IPS DF 19.7 (cell line): ENCODE data around the gene MTG2.

Source experiments
- DNase-seq: peaks from one replicate; pipeline ENCODE4 v3.0.0-alpha.2; 2013; ENCODE audit warnings: low read depth, low spot score

The MTG2 gene

DNA sequence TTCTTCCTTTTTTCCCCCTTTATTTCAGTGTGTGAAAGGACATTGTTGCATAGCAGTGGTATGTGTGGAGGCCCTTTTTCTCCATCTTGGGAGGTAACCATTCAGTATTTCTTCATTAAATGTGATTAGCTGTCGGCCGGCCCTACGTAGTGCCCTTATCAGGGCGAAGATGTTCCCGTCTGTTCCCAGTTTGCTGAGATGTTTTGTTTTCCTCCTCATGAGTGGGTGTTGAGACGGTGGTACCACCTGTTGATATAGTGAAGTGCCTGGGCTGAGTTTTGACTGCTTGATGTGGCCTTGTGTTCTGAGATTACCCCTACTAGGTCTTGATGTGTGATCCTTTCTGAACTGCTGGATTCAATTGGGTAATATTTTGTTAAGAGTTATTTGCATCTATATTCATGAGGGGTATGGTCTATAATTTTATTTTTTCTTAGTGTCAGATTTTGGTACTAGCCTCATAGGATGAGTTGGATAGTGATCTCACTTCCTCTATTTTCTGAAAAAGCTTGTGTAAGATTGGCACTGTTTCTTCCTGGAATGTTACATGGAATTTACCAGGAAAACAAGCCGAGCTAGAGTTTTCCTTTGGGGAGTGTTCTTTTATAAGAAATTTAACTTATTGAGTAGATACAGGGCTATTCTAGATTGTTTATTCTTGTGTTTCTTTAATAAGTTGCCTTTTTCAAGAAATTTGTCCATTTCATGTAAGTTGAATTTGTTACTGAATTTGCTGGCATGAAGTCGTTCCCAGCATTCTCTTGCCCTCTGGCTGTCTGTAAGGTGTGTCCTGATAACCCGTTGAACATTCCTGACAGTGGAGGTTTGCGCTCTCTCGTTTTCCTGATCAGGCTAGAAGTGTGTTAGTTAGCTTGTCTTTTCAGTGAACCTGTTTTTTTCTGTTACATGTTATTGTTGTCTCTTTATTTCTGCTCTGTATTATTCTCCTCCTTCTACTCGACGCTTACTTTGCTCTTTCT lies 4.3 kb downstream of the MTG2 start:
- DNase-seq, result no peak

DNA sequence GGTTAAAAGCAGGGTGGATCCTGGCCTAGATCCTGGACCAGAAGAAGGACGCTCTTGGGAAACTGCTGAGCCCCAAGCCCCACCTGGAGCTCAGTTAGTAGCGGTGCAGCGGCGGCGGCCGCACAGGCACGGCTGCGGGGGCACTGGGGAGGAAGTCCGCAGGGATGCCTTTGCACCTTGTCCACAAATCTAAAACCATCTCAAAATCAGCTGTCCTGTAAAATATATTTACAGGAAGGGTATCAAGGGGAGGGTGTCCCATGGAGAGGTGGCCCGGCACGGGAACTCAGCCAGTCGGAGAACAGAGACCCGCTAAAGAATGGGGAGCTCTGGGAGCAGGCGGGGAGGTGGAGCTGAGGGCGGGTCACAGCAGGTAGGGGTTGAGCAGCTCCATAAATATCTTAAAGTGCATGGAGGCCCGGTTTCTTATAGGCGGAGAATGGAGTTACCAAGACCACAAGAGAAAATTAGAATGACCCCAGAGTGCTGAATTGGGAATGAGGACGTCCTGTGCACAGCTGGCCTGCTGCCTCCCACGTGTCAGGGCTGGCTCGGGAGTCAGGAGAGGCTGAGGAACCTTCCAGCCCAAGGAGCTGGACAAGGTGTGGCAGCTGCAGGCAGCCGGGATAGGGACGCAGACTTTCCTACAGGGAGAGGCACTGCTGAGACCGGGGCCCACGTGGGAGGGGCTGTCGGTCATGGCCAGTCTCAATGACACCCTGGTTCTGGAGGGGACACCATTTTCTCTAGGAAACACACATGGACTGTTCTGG lies 8.0 kb downstream of the MTG2 start:
- DNase-seq, result no peak

DNA sequence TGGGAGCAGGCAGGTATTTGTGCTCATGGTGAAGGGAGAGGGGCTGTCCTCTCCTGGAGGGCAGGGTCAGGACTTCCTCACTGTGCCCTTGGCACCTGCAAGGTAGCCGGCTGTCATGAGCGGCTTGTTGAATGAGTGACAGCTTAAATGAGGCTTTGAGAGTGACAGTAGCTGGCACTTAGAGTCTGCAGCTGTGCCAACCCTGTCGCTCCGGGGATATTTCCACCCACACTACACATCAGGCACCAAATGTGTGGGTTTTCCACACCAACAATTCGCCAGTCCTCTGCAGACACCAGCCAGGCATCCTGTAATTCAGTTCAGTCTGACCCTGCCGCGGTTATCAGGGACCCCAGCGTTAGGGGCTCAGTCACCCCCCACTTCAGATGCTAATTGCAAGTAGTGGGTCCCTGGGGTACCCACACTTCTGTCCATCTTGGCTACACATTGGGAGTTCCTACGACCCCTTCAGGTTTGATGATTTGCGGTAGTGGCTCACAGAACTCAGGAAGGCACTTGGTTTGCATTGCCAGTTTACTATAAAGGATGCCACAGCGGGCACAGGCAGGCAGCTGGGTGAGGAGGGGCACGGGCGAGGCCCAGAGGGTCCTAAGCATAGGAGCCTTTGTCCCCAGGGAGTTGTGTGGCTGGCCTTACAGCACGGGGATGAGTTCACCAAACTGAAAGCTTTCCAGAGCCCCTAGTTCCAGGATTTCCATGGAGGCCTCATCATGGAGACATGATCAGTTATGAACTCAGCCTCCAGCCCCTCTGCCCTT lies 9.1 kb downstream of the MTG2 start:
- no peak for DNase-seq

DNA sequence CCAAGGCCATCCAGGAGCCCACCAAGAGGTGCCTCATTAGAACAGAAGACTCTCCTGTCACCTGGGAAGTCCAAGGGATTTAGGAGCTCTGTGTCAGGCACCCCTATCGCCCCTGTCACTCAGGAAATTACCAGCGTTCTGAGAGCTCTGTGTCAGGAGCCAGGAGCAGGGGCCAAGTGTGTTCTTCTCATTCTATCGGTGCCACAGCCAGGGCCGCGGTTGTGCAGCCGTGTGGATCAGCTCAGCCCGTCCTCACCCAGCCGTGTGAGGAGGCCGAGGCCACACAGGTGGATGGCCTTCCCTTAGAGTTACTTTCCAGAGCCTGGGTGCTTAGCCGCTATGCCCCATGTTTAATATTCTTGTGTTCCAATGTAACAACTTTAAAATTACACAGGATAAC lies 9.8 kb downstream of the MTG2 start:
- no peak for DNase-seq

DNA sequence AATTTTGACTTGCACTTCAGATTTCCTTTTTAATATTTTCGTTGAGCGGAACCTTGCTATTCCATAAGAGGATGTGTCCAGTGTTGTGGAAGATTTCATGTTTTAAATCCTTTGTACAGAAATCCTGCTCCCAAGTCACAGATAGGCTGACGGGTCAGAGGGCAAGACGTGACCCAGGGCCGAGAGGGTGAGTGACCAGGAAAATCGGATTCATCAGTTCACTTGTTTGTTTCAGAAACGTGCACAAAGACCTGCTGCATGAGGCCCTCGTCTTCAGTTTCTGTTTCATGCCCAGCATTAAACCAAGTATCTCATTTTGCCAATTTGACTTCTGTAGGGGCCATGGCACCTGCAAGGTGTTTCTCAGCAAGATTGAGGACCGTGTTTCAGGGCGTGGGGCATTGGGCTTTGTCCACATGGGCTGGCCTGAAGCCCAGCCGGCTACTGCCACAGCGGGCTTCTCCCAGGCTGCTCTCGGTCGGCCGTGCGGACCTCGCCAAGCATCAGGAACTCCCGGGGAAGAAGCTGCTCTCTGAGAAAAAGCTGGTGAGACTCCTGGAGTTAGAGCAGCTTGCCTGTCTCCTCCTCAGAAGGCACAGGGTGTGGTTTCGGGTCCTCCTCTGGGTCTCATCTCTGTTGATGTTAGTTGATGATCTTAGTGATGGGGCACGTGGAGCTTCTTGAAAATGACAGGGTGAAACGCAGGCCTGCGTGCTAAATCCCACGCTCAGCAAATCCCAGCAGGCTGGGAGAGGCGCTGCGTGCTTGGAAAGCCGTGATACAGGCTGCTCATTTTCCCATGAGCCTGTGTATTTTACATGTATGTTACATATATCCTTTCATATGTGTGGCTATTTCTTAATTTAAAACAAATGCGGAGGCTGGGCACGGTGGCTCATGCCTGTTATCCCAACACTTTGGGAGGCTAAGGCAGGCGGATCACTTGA lies 10.5 kb downstream of the MTG2 start:
- no peak for DNase-seq

DNA sequence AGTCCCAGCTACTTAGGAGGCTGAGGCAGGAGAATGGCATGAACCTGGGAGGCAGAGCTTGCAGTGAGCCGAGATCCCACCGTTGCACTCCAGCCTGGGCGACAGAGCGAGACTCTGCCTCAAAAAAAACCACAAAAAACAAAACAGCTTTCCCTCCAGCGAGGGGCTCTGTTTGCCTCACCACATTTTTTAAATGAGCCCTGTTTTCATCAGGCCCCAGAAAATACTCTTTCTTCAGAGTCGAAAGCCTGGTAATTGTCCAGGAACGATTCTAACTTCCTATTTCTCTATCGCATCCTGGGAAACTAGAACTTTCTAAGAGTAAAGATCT lies 12.2 kb downstream of the MTG2 start:
- no peak for DNase-seq

DNA sequence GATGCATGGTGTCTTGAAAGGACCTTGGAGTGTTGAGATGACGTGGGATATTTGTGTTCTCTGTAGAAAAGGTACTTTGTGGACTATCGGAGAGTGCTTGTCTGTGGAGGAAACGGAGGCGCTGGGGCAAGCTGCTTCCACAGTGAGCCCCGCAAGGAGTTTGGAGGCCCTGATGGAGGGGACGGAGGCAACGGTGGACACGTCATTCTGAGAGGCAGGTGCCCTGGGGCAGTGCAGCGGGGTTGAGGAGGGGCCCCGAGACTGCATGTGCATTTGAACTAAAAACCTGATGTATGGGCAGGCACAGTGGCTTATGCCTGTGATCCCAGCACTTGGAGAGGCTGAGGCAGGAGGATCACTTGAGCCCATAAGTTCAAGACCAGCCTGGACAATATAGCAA lies 12.9 kb downstream of the MTG2 start:
- DNase-seq, result no peak

DNA sequence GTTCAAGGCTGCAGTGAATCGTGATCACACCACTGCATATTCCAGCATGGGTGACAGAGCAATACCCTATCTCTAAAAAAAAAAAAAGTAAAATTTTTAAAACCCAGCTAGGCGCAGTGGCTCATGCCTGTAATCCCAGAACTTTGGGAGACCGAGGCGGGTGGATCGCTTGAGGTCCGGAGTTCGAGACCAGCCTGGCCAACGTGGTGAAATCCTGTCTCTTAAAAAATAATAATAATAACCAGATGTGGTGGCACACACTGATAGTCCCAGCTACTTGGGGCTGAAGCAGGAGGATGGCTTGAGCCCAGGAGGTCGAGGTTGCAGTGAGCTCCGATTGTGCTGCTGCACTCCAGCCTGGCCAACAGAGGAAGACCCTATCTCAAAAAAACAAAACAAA lies 13.5 kb downstream of the MTG2 start:
- DNase-seq, result no peak

DNA sequence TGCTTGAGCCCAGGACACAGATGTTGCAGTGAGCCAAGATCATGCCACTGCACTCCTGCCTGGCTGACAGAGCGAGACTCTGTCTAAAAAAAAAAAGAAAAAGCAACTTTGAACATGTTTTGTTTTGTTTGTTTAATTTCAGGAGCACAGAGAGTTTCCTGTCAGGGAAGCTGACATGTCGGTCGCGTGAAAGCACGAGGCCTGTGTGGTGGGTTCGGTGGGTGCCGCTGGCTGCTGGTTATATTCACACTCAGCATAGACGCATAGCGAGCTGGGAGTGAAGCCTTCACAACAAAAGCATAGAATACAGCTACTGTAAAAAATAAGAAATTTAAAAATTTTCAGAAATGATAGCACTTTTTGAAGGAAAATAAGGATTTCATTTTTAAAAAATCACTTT lies 14.5 kb downstream of the MTG2 start:
- DNase-seq, result no peak

DNA sequence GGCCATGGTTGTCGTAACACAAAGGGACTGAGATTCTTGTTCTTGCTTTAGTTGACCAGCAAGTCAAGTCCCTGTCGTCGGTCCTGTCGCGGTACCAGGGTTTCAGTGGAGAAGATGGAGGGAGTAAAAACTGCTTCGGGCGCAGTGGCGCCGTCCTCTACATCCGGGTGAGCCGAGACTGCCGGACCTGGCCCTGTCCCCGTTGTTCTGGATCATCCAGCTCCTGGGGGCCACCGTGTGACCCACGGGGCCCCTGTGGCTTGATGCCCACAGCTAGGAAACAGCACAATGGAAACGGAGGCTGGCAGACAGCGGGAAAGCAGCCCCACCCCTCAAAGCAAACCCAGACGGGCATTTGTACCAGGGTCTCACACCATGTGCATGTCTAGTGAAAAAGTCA lies 15.0 kb downstream of the MTG2 start:
- no peak for DNase-seq

DNA sequence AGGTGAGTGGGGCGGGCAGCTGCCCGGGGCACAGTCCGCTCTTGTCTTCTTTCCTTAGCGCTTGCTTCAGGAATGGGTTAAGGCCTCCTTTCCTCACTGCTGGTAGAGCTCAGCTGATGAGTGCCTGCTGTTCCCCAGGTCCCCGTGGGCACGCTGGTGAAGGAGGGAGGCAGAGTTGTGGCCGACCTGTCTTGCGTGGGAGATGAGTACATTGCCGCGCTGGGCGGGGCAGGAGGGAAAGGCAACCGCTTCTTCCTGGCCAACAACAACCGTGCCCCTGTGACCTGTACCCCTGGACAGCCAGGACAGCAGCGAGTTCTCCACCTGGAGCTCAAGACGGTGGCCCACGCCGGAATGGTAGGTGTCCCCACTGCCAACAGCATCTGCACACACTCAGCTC lies 15.7 kb downstream of the MTG2 start:
- no peak for DNase-seq

DNA sequence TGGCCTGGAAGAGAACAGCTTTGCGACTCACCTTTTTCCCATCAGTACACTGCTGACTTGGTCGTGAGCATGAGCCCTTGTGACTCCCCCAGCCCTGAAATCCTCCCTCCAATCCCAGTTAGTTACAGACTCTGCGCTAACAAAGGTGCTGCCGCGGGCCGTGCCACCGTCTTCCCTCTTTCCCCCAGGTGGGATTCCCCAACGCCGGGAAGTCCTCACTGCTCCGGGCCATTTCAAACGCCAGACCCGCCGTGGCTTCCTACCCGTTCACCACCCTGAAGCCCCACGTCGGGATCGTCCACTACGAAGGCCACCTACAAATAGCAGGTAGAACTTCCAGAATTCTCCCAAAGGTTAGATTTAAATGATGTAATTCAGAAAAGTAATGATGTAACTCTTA lies 16.1 kb downstream of the MTG2 start:
- no peak for DNase-seq

DNA sequence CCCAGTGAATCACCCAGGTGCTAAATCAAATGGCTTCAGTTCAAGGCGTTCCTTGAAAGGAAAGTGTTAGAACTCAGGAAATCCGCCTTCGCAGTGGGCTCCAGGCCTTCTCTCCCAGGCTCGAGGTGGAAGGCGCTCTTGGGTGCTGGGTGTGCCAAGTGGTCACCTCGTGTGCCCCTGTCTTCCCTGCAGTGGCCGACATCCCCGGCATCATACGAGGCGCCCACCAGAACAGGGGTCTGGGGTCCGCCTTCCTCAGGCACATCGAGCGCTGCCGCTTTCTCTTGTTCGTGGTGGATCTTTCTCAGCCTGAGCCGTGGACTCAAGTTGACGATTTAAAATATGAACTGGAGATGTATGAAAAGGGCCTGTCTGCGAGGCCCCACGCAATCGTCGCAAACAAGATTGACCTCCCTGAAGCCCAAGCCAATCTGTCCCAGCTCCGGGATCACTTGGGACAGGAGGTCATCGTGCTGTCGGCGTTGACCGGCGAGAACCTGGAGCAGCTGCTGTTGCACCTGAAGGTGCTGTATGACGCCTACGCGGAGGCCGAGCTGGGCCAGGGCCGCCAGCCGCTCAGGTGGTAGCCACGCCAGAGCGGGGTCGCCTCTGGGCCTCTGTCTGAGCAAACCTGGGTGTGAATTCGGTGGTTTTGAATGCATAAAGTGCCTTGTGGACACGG lies 17.8 kb downstream of the MTG2 start:
- DNase-seq, result no peak

DNA sequence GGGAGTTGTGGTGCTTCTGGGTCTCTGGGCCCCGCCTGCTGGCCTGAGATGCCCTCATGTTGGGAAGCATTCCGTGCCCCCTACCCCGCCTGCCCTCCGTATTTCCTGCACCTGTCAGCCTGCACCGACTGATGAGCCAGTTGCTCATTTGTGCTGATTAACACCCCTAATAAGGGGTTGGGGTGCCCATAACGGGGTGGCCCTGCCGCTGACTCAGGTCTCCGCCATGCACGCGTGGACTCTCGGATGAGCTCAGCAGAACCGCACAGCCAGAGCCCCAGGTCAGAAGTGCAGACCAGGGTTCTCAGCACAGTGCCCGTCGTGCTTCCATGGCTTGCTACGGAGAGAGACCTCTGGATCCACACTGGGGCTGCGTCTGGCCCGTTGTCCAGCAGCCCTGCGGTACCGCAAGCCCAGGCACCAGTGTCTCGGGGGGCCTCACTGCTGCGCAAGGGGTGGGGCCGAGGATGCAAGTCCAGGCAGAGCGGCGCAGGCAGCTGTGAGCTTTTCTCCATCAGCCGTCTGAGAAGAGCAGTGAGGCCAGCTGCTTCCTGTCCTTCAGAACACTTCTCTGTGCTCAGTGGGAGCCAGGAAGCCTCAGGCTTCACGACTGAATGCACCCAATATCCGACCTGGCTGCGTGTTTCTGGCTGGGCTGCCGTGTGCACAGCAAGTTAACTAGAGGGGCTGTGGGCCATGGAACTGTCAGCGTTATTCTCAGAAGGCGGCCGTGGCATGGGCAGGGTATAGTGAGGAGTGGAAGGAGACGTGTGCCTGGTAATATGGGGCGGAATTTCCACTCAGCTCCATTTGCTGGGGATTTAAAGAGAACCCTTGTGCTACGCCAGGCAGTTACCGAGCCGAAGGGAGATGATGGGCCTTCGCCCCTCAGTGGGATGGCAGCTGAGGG lies 18.6 kb downstream of the MTG2 start:
- no peak for DNase-seq

DNA sequence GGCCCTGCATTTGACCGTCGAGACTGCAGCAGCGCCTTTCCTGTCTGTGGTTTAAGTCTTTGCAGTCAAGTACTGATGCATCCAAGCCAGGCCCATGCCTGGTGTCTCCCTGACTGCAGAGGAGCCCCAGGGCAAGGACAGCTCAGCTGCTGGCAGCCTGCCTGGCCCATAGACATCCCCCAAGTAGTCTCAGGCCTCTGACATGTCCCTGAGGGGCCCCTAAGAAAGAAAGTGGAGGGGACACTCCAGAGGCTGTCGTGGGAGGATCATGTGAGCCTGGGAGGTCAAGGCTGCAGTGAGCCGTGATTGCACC lies 19.2 kb downstream of the MTG2 start:
- DNase-seq, result no peak

DNA sequence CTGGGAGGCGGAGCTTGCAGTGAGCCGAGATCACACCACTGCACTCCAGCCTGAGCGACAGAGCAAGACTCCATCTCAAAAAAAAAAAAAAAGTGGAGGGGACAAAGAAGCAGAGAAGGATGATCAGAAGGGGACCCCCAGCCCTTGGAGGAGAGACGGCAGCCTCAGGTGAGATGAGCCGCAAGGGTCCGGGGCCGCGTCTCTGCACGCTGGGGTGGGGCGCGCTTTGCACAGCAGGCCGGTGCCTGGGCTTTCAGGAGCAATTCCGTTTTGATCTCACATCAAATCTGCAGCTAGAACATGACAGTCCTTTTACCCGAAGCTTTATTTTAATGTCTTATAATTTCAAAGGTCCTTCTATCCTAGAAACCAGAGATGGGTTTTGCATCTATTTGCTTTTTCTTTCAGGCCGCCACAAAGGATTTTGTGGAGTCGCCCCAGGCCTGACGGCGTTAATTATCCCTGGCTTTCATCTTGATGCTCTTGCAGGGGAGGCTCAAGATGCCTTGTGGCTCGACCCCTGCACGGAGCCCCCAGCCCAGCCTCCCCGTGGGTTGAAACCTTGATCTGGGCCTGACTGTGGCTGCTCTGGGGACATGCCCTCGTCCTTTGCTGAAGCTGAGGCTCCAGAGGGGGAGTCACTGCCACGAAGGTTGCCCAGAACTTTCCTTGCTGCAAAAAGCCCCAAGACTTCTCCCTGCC lies 20.0 kb downstream of the MTG2 start:
- DNase-seq, result no peak

DNA sequence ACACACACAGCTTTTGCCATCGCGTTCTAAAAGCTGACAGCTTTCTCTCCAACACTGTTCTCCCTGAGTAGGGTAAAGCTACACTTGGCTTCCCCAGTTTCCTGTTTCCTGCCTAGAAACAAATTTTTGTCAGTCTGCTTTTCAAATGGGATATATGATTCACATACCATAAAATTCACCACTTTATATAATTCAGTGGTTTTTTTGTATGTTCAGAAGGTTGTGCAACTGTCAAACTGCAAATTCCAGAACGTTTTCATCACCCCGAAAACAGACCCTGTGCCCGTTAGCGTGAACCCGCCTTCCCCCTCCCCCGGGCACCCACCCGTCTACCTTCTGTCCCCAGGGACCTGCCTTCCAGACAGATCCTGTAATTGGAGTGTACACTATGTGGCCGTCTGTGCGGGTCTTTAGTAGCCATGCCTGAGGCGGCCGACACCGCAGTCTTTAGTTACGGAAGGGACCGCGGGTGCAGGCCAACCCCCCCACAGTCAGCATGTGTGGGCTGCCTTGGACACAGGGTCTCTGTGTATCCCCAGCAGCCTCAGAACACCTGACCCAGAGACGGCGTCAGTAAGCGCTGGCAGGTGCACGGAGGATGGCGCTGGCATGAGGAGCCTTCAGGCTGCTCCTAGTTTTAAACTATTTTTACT lies 20.7 kb downstream of the MTG2 start:
- DNase-seq, result no peak

DNA sequence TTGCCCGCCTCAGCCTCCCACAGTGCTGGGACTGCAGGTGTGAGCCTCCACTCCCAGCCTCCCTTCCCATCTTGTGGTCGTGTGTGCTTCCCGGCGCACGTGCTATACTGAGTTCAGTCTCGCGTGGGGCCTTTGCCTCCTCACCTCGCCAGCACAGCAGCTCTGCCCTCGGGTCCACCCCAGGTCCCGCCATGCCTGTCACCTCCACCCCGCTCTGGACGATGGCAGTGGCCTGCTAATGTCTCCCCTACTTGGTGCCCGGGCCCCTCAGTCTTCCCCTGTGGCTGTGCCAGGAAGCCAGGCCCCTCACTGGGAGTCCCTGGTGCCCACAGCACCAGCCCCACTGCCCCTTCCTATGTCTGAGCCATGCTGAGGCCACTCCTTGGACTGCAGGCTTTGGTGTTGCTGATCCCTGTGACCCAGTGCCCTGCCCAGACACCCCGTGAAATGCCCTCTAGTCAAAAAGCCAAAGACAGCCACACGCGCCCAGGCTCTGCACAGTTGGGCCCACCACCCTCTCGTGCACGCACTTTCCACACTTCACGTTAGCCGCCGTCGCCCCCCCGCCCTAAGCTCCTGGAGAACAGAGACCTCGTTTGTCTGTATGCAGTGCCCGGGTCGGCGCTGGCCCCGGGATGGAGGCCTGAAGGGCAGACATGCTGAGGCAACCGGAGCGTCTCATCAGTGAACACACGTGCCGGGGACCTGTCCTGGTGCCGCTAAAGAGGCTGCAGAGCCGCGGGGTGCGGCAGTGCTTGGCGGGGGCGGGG lies 23.0 kb downstream of the MTG2 start:
- no peak for DNase-seq
